DND-41 (cell line): Measurements from ENCODE around the gene PLD2.

ENCODE experiments used
- ATAC-seq: fragments of 200-7000 bp; cut with Tn5 transposase; 3 replicates; pipeline ENCODE4 v1.9.1; 2021; ENCODE audit warnings: low read depth; ENCODE audit not compliant: insufficient read depth
- DNase-seq: peaks from one replicate; pipeline ENCODE4 v3.0.0-alpha.2; 2020
- H2AFZ ChIP-seq: 2 replicates; pipeline ENCODE4 v1.6.0; 2012; ENCODE audit warnings: low read depth, low read length
- H3K27ac ChIP-seq: 2 replicates; pipeline ENCODE4 v1.5.1; 2012; ENCODE audit warnings: low read length, inconsistent platforms
- H3K27me3 ChIP-seq: fragments of 200-600 bp; sonication (generic); 2 replicates; pipeline ENCODE4 v1.6.0; 2012; ENCODE audit warnings: low read length, mild to moderate bottlenecking, inconsistent platforms; ENCODE audit not compliant: insufficient read depth, poor library complexity
- H3K36me3 ChIP-seq: 2 replicates; pipeline ENCODE4 v1.5.1; 2012; ENCODE audit warnings: low read length, inconsistent platforms; ENCODE audit not compliant: insufficient read depth
- H3K4me1 ChIP-seq: 2 replicates; pipeline ENCODE4 v1.5.1; 2012; ENCODE audit warnings: mild to moderate bottlenecking, low read length; ENCODE audit not compliant: insufficient read depth
- H3K4me2 ChIP-seq: 2 replicates; pipeline ENCODE4 v1.6.0; 2012; ENCODE audit warnings: mild to moderate bottlenecking, moderate library complexity, low read length, inconsistent platforms; ENCODE audit not compliant: insufficient read depth
- H3K4me3 ChIP-seq, 2 experiments: fragments of 200-600 bp in 1 of 2; shearing (Covaris generic) in 1 of 2; 2 replicates each; pipeline ENCODE4 v1.5.1; 2012 to 2016; ENCODE audit warnings: inconsistent platforms in 2 of 2, low read length in 2 of 2, mild to moderate bottlenecking in 2 of 2, low read depth in 1 of 2, moderate library complexity in 1 of 2
- H3K79me2 ChIP-seq: 2 replicates; pipeline ENCODE4 v1.6.0; 2012; ENCODE audit warnings: low read length, inconsistent platforms; ENCODE audit not compliant: insufficient read depth
- H3K9ac ChIP-seq: 2 replicates; pipeline ENCODE4 v1.6.0; 2012; ENCODE audit warnings: low read depth, mild to moderate bottlenecking, inconsistent platforms, low read length, moderate library complexity
- H3K9me3 ChIP-seq: 2 replicates; pipeline ENCODE4 v1.5.1; 2012; ENCODE audit warnings: low read length, moderate library complexity, mild to moderate bottlenecking, inconsistent platforms; ENCODE audit not compliant: insufficient read depth, severe bottlenecking
- H4K20me1 ChIP-seq: 2 replicates; pipeline ENCODE4 v1.6.0; 2012; ENCODE audit warnings: low read length; ENCODE audit not compliant: insufficient read depth
- EZH2 ChIP-seq: IDR thresholded peaks from 3 replicates; pipeline ENCODE4 v1.6.1; 2012; ENCODE audit warnings: borderline replicate concordance, low read depth, mild to moderate bottlenecking, moderate library complexity, low read length, inconsistent platforms; ENCODE audit not compliant: severe bottlenecking
- TF ChIP-seq, protein P1 (sequence below): IDR thresholded peaks from 2 replicates; pipeline ENCODE4 v1.5.1; 2012; ENCODE audit warnings: borderline replicate concordance, low read length, moderate library complexity, mild to moderate bottlenecking; ENCODE audit not compliant: poor library complexity, severe bottlenecking; ENCODE audit errors: extremely low read depth

Gene PLD2

GRCh38 chr17:4816826-4817225, 9.9 kb downstream of the PLD2 start:
- H3K9me3 ChIP-seq: no peaks in the 10 kb centered on the region
- no peaks in the 10 kb centered on the region for H3K36me3 ChIP-seq
- no peaks in the 10 kb centered on the region for H3K79me2 ChIP-seq
- H4K20me1 ChIP-seq: no peaks in the 10 kb centered on the region
- no peak overlapping the region for H3K4me2 ChIP-seq
- H3K27me3 ChIP-seq: no peaks in the 10 kb centered on the region
- H3K4me3 ChIP-seq: no peak overlapping the region
- TF ChIP-seq, protein P1, sequence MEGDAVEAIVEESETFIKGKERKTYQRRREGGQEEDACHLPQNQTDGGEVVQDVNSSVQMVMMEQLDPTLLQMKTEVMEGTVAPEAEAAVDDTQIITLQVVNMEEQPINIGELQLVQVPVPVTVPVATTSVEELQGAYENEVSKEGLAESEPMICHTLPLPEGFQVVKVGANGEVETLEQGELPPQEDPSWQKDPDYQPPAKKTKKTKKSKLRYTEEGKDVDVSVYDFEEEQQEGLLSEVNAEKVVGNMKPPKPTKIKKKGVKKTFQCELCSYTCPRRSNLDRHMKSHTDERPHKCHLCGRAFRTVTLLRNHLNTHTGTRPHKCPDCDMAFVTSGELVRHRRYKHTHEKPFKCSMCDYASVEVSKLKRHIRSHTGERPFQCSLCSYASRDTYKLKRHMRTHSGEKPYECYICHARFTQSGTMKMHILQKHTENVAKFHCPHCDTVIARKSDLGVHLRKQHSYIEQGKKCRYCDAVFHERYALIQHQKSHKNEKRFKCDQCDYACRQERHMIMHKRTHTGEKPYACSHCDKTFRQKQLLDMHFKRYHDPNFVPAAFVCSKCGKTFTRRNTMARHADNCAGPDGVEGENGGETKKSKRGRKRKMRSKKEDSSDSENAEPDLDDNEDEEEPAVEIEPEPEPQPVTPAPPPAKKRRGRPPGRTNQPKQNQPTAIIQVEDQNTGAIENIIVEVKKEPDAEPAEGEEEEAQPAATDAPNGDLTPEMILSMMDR: no peak
- no peak overlapping the region for H3K9ac ChIP-seq
- ATAC-seq (no peak), DNase-seq (no peak)
- H3K27ac ChIP-seq: no peak overlapping the region
- no peaks in the 10 kb centered on the region for H3K4me1 ChIP-seq
- no peak overlapping the region for H2AFZ ChIP-seq

DNA sequence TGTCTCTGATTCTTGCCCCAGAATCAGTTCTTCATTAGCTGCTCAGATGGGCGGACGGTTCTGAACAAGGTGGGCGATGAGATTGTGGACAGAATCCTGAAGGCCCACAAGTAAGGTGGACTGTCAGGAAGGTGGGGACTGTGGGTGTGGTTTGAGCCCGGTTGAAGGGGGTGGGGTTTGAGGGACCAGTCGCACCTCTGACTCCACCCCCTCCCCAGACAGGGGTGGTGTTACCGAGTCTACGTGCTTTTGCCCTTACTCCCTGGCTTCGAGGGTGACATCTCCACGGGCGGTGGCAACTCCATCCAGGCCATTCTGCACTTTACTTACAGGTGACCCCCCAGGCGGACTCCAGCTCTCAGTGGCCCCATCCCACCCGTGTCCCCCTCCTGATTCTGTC, 11.3 kb downstream of the PLD2 start:
- Histone ChIP-seq H3K36me3 (no peaks in the 10 kb centered on the region), H3K4me1 (no peaks in the 10 kb centered on the region), H4K20me1 (no peaks in the 10 kb centered on the region), H3K9me3 (no peaks in the 10 kb centered on the region), H3K27me3 (no peaks in the 10 kb centered on the region), H3K27ac (no peak overlapping the region), H3K9ac (no peak overlapping the region), H2AFZ (no peak overlapping the region), H3K79me2 (no peaks in the 10 kb centered on the region), H3K4me2 (no peak overlapping the region), H3K4me3 (no peak overlapping the region)
- no peak for ATAC-seq
- TF ChIP-seq EZH2: no peak
- DNase-seq: no peak

- no peak overlapping the region for H3K9ac ChIP-seq
- H3K27me3 ChIP-seq: no peaks in the 10 kb centered on the region
- no peak for TF ChIP-seq EZH2
- TF ChIP-seq, protein P1: no peak
- H3K9me3 ChIP-seq: no peaks in the 10 kb centered on the region
- H3K4me1 ChIP-seq: no peaks in the 10 kb centered on the region
- no peak overlapping the region for H3K4me2 ChIP-seq
- H3K79me2 ChIP-seq: no peaks in the 10 kb centered on the region
- no peak overlapping the region for H3K4me3 ChIP-seq
- ATAC-seq (no peak), DNase-seq (no peak)
- no peaks in the 10 kb centered on the region for H3K36me3 ChIP-seq
- no peaks in the 10 kb centered on the region for H4K20me1 ChIP-seq
- H3K27ac ChIP-seq: no peak overlapping the region
- no peak overlapping the region for H2AFZ ChIP-seq
These were observed 15.9 kb downstream of the PLD2 start for GRCh38 chr17:4822835-4823234.

GRCh38 chr17:4823373-4824089, 16.6 kb downstream of the PLD2 start:
- Histone ChIP-seq H3K4me2 (no peak overlapping the region), H3K9me3 (no peaks in the 10 kb centered on the region), H2AFZ (no peak overlapping the region), H4K20me1 (no peaks in the 10 kb centered on the region), H3K4me3 (no peak overlapping the region), H3K36me3 (no peaks in the 10 kb centered on the region), H3K4me1 (no peaks in the 10 kb centered on the region), H3K79me2 (no peaks in the 10 kb centered on the region), H3K27me3 (no peaks in the 10 kb centered on the region), H3K9ac (no peak overlapping the region), H3K27ac (no peak overlapping the region)
- TF ChIP-seq, protein P1: no peak
- TF ChIP-seq EZH2: no peak
- ATAC-seq: no peak
- no peak for DNase-seq
